ENCODE measurements around the gene AKAP12. TPM values are rescaled to one million over a fixed set of nuclear protein-coding genes. Genes with fewer than 3 reads are reported as not detected.

AKAP12 gene
- total RNA-seq, 3 donors from 2014 or later (not counting 1 experiment from before 2014, with no cell fraction given), result 0.07 to 17.6 (median 0.75) TPM

GRCh38 chr6:151219192-151219591, 20.6 kb upstream of the AKAP12 start:
- Histone ChIP-seq H3K27ac (ENCODE audit: low read length) (no peak overlapping the region), H3K4me3 (ENCODE audit: low read length) (no peak overlapping the region), H3K9me3 (ENCODE audit: control insufficient read depth, insufficient read depth, low read length) (no peaks in the 10 kb centered on the region), H3K36me3 (ENCODE audit: control insufficient read depth, insufficient read depth, low read length) (no peaks in the 10 kb centered on the region), H3K4me1 (ENCODE audit: control insufficient read depth, insufficient read depth, low read length) (no peaks in the 10 kb centered on the region), H3K27me3 (ENCODE audit: control insufficient read depth, insufficient read depth, low read length) (no peaks in the 10 kb centered on the region)
- no peaks in the 10 kb centered on the region for H3K36me3 Mint-ChIP-seq
- no peak for DNase-seq
- no peaks in the 10 kb centered on the region for H3K4me1 Mint-ChIP-seq
- 81% methylated on average over 3 of the region's 3 CpGs for WGBS (ENCODE audit: insufficient coverage)
- ATAC-seq, result no peak
- no peak for TF ChIP-seq CTCF (IDR thresholded peaks at IDR 0.05)
- peaks cover 0 to 2% of the 10 kb centered on the region in 2 donors for H3K27me3 Mint-ChIP-seq (ENCODE audit: low read depth in 2 of 2)
- intact Hi-C loops (cut with micrococcal nuclease), result no loop called here
- H3K27ac Mint-ChIP-seq, result no peak overlapping the region
- no peak overlapping the region for H3K4me3 Mint-ChIP-seq
- no peaks in the 10 kb centered on the region for H3K9me3 Mint-ChIP-seq

DNA sequence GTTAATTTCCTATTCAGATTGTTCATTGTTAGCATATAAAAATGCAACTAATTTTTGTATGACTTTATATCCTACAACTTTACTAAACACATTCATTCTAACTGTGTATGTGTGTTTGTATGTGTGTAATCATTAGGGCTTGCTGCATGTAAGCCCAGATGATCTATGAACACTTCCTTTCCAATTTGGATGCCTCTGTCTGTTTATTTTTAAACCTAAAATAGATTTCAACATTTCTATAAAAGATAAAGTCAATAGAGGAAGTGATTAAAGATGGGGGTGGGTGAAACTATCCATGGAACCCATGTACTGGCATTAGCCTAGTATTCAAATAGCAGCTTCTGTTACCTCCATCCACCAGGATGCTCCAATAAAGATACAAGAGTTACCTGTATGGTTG, 15.7 kb upstream of the AKAP12 start:
- Mint-ChIP-seq H3K4me3 (no peak overlapping the region), H3K4me1 (no peaks in the 10 kb centered on the region), H3K27ac (no peak overlapping the region), H3K36me3 (no peaks in the 10 kb centered on the region), H3K9me3 (peaks cover 0 to 3% of the 10 kb centered on the region in 2 donors), H3K27me3 (ENCODE audit: low read depth in 2 of 2) (no peaks in the 10 kb centered on the region)
- ATAC-seq, result no peak
- no peak overlapping the region for H3K4me3 ChIP-seq (ENCODE audit: low read length)
- H3K36me3 ChIP-seq (ENCODE audit: control insufficient read depth, insufficient read depth, low read length), result no peaks in the 10 kb centered on the region
- intact Hi-C loops (cut with micrococcal nuclease), result no loop called here
- no peaks in the 10 kb centered on the region for H3K4me1 ChIP-seq (ENCODE audit: control insufficient read depth, insufficient read depth, low read length)
- H3K27ac ChIP-seq (ENCODE audit: low read length), result no peak overlapping the region
- DNase-seq, result no peak
- no peaks in the 10 kb centered on the region for H3K27me3 ChIP-seq (ENCODE audit: control insufficient read depth, insufficient read depth, low read length)
- no peak for TF ChIP-seq CTCF (IDR thresholded peaks at IDR 0.05)
- H3K9me3 ChIP-seq (ENCODE audit: control insufficient read depth, insufficient read depth, low read length), result no peaks in the 10 kb centered on the region

GRCh38 chr6:151225919-151226318, 13.8 kb upstream of the AKAP12 start:
- Histone ChIP-seq H3K27me3 (ENCODE audit: control insufficient read depth, insufficient read depth, low read length) (no peaks in the 10 kb centered on the region), H3K4me3 (ENCODE audit: low read length) (no peak overlapping the region), H3K4me1 (ENCODE audit: control insufficient read depth, insufficient read depth, low read length) (no peaks in the 10 kb centered on the region), H3K9me3 (ENCODE audit: control insufficient read depth, insufficient read depth, low read length) (no peaks in the 10 kb centered on the region), H3K36me3 (ENCODE audit: control insufficient read depth, insufficient read depth, low read length) (no peaks in the 10 kb centered on the region), H3K27ac (ENCODE audit: low read length) (no peak overlapping the region)
- DNase-seq (no peak), ATAC-seq (no peak)
- Mint-ChIP-seq H3K36me3 (no peaks in the 10 kb centered on the region), H3K27me3 (ENCODE audit: low read depth in 2 of 2) (no peaks in the 10 kb centered on the region), H3K4me3 (no peak overlapping the region), H3K9me3 (peaks cover 0 to 3% of the 10 kb centered on the region in 2 donors), H3K27ac (no peak overlapping the region), H3K4me1 (no peaks in the 10 kb centered on the region)
- intact Hi-C loops (cut with micrococcal nuclease), result no loop called here
- WGBS (ENCODE audit: insufficient coverage), result 97% methylated on average over 11 of the region's 11 CpGs
- TF ChIP-seq CTCF (IDR thresholded peaks at IDR 0.05), result no peak

DNA sequence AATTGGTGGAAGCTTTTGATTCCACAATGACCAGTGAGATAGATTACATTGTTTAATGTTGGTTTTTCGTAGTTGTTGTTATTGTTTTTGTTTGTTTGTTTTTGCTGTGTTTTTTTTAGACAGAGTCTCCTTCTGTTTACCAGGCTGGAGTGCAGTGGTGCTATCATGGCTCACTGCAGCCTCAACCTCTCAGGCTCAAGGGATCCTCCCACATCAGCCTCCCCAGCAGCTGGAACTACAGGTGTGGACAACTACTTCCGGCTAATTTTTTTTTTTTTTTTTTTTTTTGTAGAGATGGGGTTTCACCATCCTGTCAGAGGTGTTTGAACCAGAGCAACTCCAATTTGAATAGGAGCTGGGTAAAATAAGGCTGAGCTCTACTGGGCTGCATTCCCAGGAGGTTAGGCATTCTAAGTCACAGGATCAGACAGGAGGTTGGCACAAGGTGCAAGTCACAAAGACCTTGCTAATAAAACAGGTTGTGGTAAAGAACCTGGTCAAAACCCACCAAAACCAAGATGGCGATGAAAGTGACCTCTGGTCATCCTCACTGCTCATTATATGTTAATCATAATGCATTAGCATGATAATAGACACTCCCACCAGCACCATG, 10.9 kb upstream of the AKAP12 start:
- Histone ChIP-seq H3K36me3 (ENCODE audit: control insufficient read depth, insufficient read depth, low read length) (no peaks in the 10 kb centered on the region), H3K4me3 (ENCODE audit: low read length) (no peak overlapping the region), H3K4me1 (ENCODE audit: control insufficient read depth, insufficient read depth, low read length) (no peaks in the 10 kb centered on the region), H3K9me3 (ENCODE audit: control insufficient read depth, insufficient read depth, low read length) (no peaks in the 10 kb centered on the region), H3K27ac (ENCODE audit: low read length) (no peak overlapping the region), H3K27me3 (ENCODE audit: control insufficient read depth, insufficient read depth, low read length) (no peaks in the 10 kb centered on the region)
- DNase-seq (no peak), ATAC-seq (no peak)
- H3K36me3 Mint-ChIP-seq, result no peaks in the 10 kb centered on the region
- H3K27ac Mint-ChIP-seq, result no peak overlapping the region
- WGBS (ENCODE audit: insufficient coverage), result 95% methylated on average over 2 of the region's 3 CpGs
- peaks cover 0 to 3% of the 10 kb centered on the region in 2 donors for H3K9me3 Mint-ChIP-seq
- peaks cover 0 to 3% of the 10 kb centered on the region in 2 donors for H3K27me3 Mint-ChIP-seq (ENCODE audit: low read depth in 2 of 2)
- no peak overlapping the region for H3K4me3 Mint-ChIP-seq
- no peaks in the 10 kb centered on the region for H3K4me1 Mint-ChIP-seq
- no peak for TF ChIP-seq CTCF (IDR thresholded peaks at IDR 0.05)
- intact Hi-C loops (cut with micrococcal nuclease), result no loop called here

Data from natural killer cell (primary cell).